ENCODE results near the gene C9orf85.

GRCh38 chr9:72012646-72013045, 101.2 kb downstream of the C9orf85 start:
- TF ChIP-seq CTCF (IDR thresholded peaks at IDR 0.05) (no peak), POLR2A (IDR thresholded peaks at IDR 0.05) (no peak), POLR2AphosphoS5 (IDR thresholded peaks at IDR 0.05) (no peak)
